DOHH2 (cell line): ENCODE results near the gene DNAAF5.

Experiments
- H3F3A ChIP-seq: fragments of 200-600 bp; sonication (generic), shearing (Covaris generic); 2 replicates; pipeline ENCODE4 v1.6.0; 2016; ENCODE audit warnings: antibody characterized with exemption, mild to moderate bottlenecking; ENCODE audit not compliant: control insufficient read depth, insufficient read depth
- H3K27ac ChIP-seq: fragments of 200-600 bp; sonication (generic); 2 replicates; pipeline ENCODE4 v1.5.1; 2014; ENCODE audit warnings: low read depth, mild to moderate bottlenecking, low read length, moderate library complexity
- H3K27me3 ChIP-seq: fragments of 200-600 bp; sonication (generic); 2 replicates; pipeline ENCODE4 v1.6.1; 2014; ENCODE audit warnings: mild to moderate bottlenecking, low read length, mixed read lengths; ENCODE audit not compliant: control insufficient read depth
- H3K36me3 ChIP-seq: fragments of 200-600 bp; sonication (generic); 2 replicates; pipeline ENCODE4 v1.6.1; 2014; ENCODE audit warnings: mild to moderate bottlenecking, low read length, moderate library complexity, mixed read lengths; ENCODE audit not compliant: control insufficient read depth
- H3K4me1 ChIP-seq: fragments of 200-600 bp; sonication (generic); 2 replicates; pipeline ENCODE4 v1.6.1; 2014; ENCODE audit warnings: mild to moderate bottlenecking, low read length, mixed read lengths; ENCODE audit not compliant: control insufficient read depth
- H3K4me2 ChIP-seq: fragments of 200-600 bp; sonication (generic); 2 replicates; pipeline ENCODE4 v1.6.0; 2014; ENCODE audit warnings: mild to moderate bottlenecking, low read length, moderate library complexity
- H3K4me3 ChIP-seq: fragments of 200-600 bp; sonication (generic); 2 replicates; pipeline ENCODE4 v1.5.1; 2014; ENCODE audit warnings: mild to moderate bottlenecking, low read length, mixed read lengths
- H3K79me2 ChIP-seq: fragments of 200-600 bp; sonication (generic); 2 replicates; pipeline ENCODE4 v1.6.1; 2014; ENCODE audit warnings: mild to moderate bottlenecking, low read length, mixed read lengths; ENCODE audit not compliant: control insufficient read depth
- H3K9me2 ChIP-seq: fragments of 200-600 bp; sonication (generic); replicated peaks from 2 replicates; pipeline ENCODE4 v1.6.1; 2014; ENCODE audit warnings: mild to moderate bottlenecking, low read length, mixed read lengths; ENCODE audit not compliant: control insufficient read depth
- H3K9me3 ChIP-seq: fragments of 200-600 bp; sonication (generic); 2 replicates; pipeline ENCODE4 v1.6.1; 2014; ENCODE audit warnings: antibody characterized with exemption, low read length, mixed read lengths; ENCODE audit not compliant: control insufficient read depth, insufficient read depth
- H4K20me1 ChIP-seq: fragments of 200-600 bp; sonication (generic); 2 replicates; pipeline ENCODE4 v1.6.0; 2014; ENCODE audit warnings: low read depth, mild to moderate bottlenecking, antibody characterized with exemption, low read length, moderate library complexity; ENCODE audit not compliant: control insufficient read depth, insufficient read depth
- CTCF ChIP-seq: fragments of 200-600 bp; sonication (generic); IDR thresholded peaks from one replicate; pipeline ENCODE4 v1.5.1; 2014; ENCODE audit warnings: antibody characterized with exemption, mild to moderate bottlenecking, low read depth, low read length; ENCODE audit not compliant: poor library complexity, severe bottlenecking
- EZH2phosphoT487 ChIP-seq: fragments of 200-600 bp; sonication (generic); IDR thresholded peaks from 2 replicates; pipeline ENCODE4 v1.6.1; 2017; ENCODE audit warnings: borderline replicate concordance, mild to moderate bottlenecking, antibody characterized with exemption, low read length, moderate library complexity, mixed read lengths

Gene DNAAF5

DNA sequence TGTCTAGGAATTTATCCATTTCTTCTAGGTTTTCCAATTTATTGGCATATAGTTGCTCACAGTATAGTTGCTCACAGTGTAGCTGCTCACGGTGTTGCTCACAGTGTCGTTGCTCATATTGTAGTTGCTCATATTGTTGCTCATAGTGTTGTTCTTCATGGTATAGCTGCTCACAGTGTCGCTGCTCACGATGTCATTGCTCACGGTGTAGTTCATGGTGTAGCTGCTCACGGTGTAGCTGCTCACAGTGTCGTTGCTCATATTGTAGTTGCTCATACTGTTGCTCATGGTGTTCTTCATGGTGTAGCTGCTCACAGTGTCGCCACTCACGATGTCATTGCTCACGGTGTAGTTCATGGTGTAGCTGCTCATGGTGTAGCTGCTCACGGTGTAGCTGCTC, 8.3 kb downstream of the DNAAF5 start:
- H3K4me3 ChIP-seq: no peak overlapping the region
- no peaks in the 10 kb centered on the region for H3F3A ChIP-seq
- TF ChIP-seq CTCF: no peak
- no peak for TF ChIP-seq EZH2phosphoT487
- no peak overlapping the region for H3K4me2 ChIP-seq
- no peaks in the 10 kb centered on the region for H3K9me2 ChIP-seq
- peaks cover 84% of the 10 kb centered on the region for H3K36me3 ChIP-seq
- H3K9me3 ChIP-seq: peaks cover 32% of the 10 kb centered on the region
- no peaks in the 10 kb centered on the region for H3K27me3 ChIP-seq
- peaks cover 98% of the 10 kb centered on the region for H3K79me2 ChIP-seq
- 0 out of 2 replicates have a peak, but pooled peaks cover 5% of the 10 kb centered on the region for H4K20me1 ChIP-seq
- no peak overlapping the region for H3K27ac ChIP-seq
- no peaks in the 10 kb centered on the region for H3K4me1 ChIP-seq

GRCh38 chr7:738241-738640, 11.7 kb downstream of the DNAAF5 start:
- no peaks in the 10 kb centered on the region for H3K9me2 ChIP-seq
- no peaks in the 10 kb centered on the region for H3K4me1 ChIP-seq
- no peak overlapping the region for H3K27ac ChIP-seq
- no peak overlapping the region for H3K4me2 ChIP-seq
- H3K4me3 ChIP-seq: no peak overlapping the region
- peaks cover 22% of the 10 kb centered on the region for H3K9me3 ChIP-seq
- H3K36me3 ChIP-seq: peaks cover 81% of the 10 kb centered on the region
- TF ChIP-seq EZH2phosphoT487 (no peak), CTCF (no peak)
- peaks cover 80% of the 10 kb centered on the region for H3K79me2 ChIP-seq
- 0 out of 2 replicates have a peak, but pooled peaks cover 5% of the 10 kb centered on the region for H4K20me1 ChIP-seq
- H3F3A ChIP-seq: no peaks in the 10 kb centered on the region
- H3K27me3 ChIP-seq: no peaks in the 10 kb centered on the region

- H3K27me3 ChIP-seq: no peaks in the 10 kb centered on the region
- peaks cover 78% of the 10 kb centered on the region for H3K36me3 ChIP-seq
- peaks cover 15% of the 10 kb centered on the region for H3K9me3 ChIP-seq
- no peaks in the 10 kb centered on the region for H3K9me2 ChIP-seq
- TF ChIP-seq EZH2phosphoT487 (no peak), CTCF (no peak)
- no peak overlapping the region for H3K4me2 ChIP-seq
- no peak overlapping the region for H3K27ac ChIP-seq
- no peaks in the 10 kb centered on the region for H3K4me1 ChIP-seq
- 0 out of 2 replicates have a peak, but pooled peaks cover 5% of the 10 kb centered on the region for H4K20me1 ChIP-seq
- H3F3A ChIP-seq: no peaks in the 10 kb centered on the region
- H3K79me2 ChIP-seq: peaks cover 74% of the 10 kb centered on the region
- no peak overlapping the region for H3K4me3 ChIP-seq
Measured at GRCh38 chr7:738723-739454, 12.4 kb downstream of the DNAAF5 start.
